ENCODE results near the gene PDCD1LG2.

- TF ChIP-seq CTCF (IDR thresholded peaks at IDR 0.05) (no peak), POLR2AphosphoS5 (IDR thresholded peaks at IDR 0.05; ENCODE audit: low read depth, low read length) (no peak), REST (IDR thresholded peaks at IDR 0.05; ENCODE audit: insufficient read depth in 1 of 2, low read depth in 2 of 2, low read length in 1 of 2) (no peak)
These were observed 41.2 kb downstream of the PDCD1LG2 start for GRCh38 chr9:5551368-5552150.

All from Panc1 (cell line).